Lower leg skin (tissue), 4 donors: ENCODE results near the gene GDPD5. TPM values are rescaled to one million over a fixed set of nuclear protein-coding genes. Genes with fewer than 3 reads are reported as not detected.

Experiments
- DNase-seq, 2 donors: peaks; one replicate each; pipeline ENCODE4 v3.0.0-alpha.2; 2019; ENCODE audit warnings: low spot score in 2 of 2
- H3K4me3 ChIP-seq: fragments of 200-600 bp; sonication (generic); 2 replicates; pipeline ENCODE4 v1.5.1; 2017; ENCODE audit warnings: mild to moderate bottlenecking, low read depth; ENCODE audit not compliant: poor library complexity, severe bottlenecking
- CTCF ChIP-seq, 3 donors: fragments of 450-650 bp; IDR thresholded peaks; one replicate each; pipeline ENCODE4 v1.5.1; 2016; ENCODE audit warnings: antibody characterized with exemption in 3 of 3, mild to moderate bottlenecking in 3 of 3, moderate library complexity in 2 of 3
- POLR2A ChIP-seq, 2 donors: fragments of 450-650 bp; IDR thresholded peaks; one replicate each; pipeline ENCODE4 v1.6.1; 2016 to 2017; ENCODE audit warnings: antibody characterized with exemption in 2 of 2, mild to moderate bottlenecking in 1 of 2, moderate library complexity in 1 of 2
- WGBS, 2 donors: methylation state at CpG; one replicate each; pipeline ENCODE4 v1.1.5; 2018; 5-methylcytosine and 5-hydroxymethylcytosine counted together
- intact Hi-C: fragments of 100-400 bp; cut with DNase I; formaldehyde crosslinking; loops from one replicate; pipeline ENCODE4 v1.15.0; 2023; ENCODE audit warnings: low total_unique reads
- total RNA-seq, 4 donors: library from RNA; depleted of rRNA; stranded (reverse); fragments of >200 nt; gene quantifications; one replicate each; pipeline ENCODE4 v1.1.0, GENCODE V29; 2016

The GDPD5 gene
- total RNA-seq, 4 donors from 2014 or later = 3.9 to 8.5 (median 5.2) TPM

GRCh38 chr11:75538150-75538942 lies 12.6 kb upstream of the GDPD5 start:
- no peak for DNase-seq
- H3K4me3 ChIP-seq = no peak overlapping the region
- TF ChIP-seq POLR2A (IDR thresholded peaks at IDR 0.05) = no peak
- no peak for TF ChIP-seq CTCF (IDR thresholded peaks at IDR 0.05)
- intact Hi-C loops = no loop called here
- WGBS, 2 donors = 83 to 87% methylated on average over 11 of the region's 11 CpGs

GRCh38 chr11:75537740-75538139 lies 12.0 kb upstream of the GDPD5 start:
- no peak for DNase-seq
- TF ChIP-seq POLR2A (IDR thresholded peaks at IDR 0.05) (no peak), CTCF (IDR thresholded peaks at IDR 0.05) (no peak)
- 88 to 90% methylated on average over 5 of the region's 5 CpGs for WGBS, 2 donors
- intact Hi-C loops = no loop called here
- no peak overlapping the region for H3K4me3 ChIP-seq

GRCh38 chr11:75536786-75537641 lies 11.3 kb upstream of the GDPD5 start:
- TF ChIP-seq POLR2A (IDR thresholded peaks at IDR 0.05) = no peak
- no peak for TF ChIP-seq CTCF (IDR thresholded peaks at IDR 0.05)
- no peak for DNase-seq
- intact Hi-C loops = no loop called here
- no peak overlapping the region for H3K4me3 ChIP-seq
- 78 to 80% methylated on average over 13 of the region's 13 CpGs for WGBS, 2 donors

- intact Hi-C loops = no loop called here
- no peak for DNase-seq
- 76 to 85% methylated on average over 1 of the region's 1 CpG for WGBS, 2 donors
- TF ChIP-seq POLR2A (IDR thresholded peaks at IDR 0.05) = no peak
- TF ChIP-seq CTCF (IDR thresholded peaks at IDR 0.05) = no peak
- no peak overlapping the region for H3K4me3 ChIP-seq
These were observed 9.3 kb upstream of the GDPD5 start for GRCh38 chr11:75535071-75535470.

GRCh38 chr11:75534259-75535069 lies 8.7 kb upstream of the GDPD5 start:
- TF ChIP-seq POLR2A (IDR thresholded peaks at IDR 0.05) (no peak), CTCF (IDR thresholded peaks at IDR 0.05) (no peak)
- DNase-seq = no peak
- intact Hi-C loops = loop anchor here (5.0 kb wide), 1 partner anchor 147 kb away; no protein-coding TSS in a partner anchor
- 42% methylated on average over 15 of the region's 15 CpGs for WGBS, 2 donors
- H3K4me3 ChIP-seq = no peak overlapping the region
